ENCODE measurements around the gene SLC10A7.

SLC10A7 gene

DNA sequence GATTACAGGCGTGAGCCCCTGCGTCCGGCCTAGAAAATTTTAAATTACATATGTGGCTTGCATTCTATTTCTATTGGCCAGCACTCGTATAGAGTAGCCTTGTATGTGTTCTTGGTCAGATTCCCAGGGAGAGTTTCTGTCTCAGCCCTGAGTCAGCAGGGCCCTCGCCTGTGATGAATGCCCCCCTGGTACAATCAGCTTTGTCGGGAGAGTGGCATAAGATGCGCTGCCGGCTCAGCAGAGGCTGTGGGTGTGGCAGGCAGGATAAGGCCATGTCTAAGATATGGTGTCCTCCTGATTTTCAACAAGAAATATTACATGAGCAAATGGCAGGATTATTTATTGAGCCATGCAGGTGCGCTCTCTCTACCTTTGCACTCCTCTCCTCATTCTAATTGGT lies 309.0 kb downstream of the SLC10A7 start:
- DNase-seq (ENCODE audit: low read depth in 3 of 3), result no peak

GRCh38 chr4:146211440-146211839 lies 310.3 kb downstream of the SLC10A7 start:
- no peak for DNase-seq (ENCODE audit: low read depth in 3 of 3)

- no peak for DNase-seq (ENCODE audit: low read depth in 3 of 3)
Observed at GRCh38 chr4:146210890-146211289, 310.9 kb downstream of the SLC10A7 start.

- DNase-seq (ENCODE audit: low read depth in 3 of 3), result no peak
Observed at GRCh38 chr4:146207410-146207809, 314.3 kb downstream of the SLC10A7 start.

All from stimulated activated CD4-positive, alpha-beta T cell treated with anti-CD3 and anti-CD28 coated beads, TNF-alpha, amount 100 ng/mL, for 48 hours (primary cell).